OCI-LY3 (cell line): ENCODE measurements around the gene NOC3L.

ENCODE experiments used
- CTCF ChIP-seq: fragments of 200-600, 300-600 bp; sonication (generic); IDR thresholded peaks from 2 replicates; pipeline ENCODE4 v1.5.1; 2014; ENCODE audit warnings: antibody characterized with exemption, low read length, low read depth
- EZH2phosphoT487 ChIP-seq: fragments of 200-600 bp; shearing (Covaris generic); IDR thresholded peaks from 2 replicates; pipeline ENCODE4 v1.6.1; 2018; ENCODE audit warnings: antibody characterized with exemption, mixed run types, low read depth

GRCh38 chr10:94294168-94294567 is 68.6 kb downstream of the NOC3L start:
- TF ChIP-seq EZH2phosphoT487 (no peak), CTCF (no peak)
